ENCODE measurements around the gene VTN.

Gene VTN

GRCh38 chr17:28394337-28395116, 24.4 kb upstream of the VTN start:
- no peak for DNase-seq

GRCh38 chr17:28392491-28392890, 22.4 kb upstream of the VTN start:
- DNase-seq, result no peak

GRCh38 chr17:28391401-28391800, 21.3 kb upstream of the VTN start:
- DNase-seq, result no peak

- DNase-seq, result no peak
These were observed 20.9 kb upstream of the VTN start for GRCh38 chr17:28390984-28391383.

GRCh38 chr17:28390563-28390962, 20.5 kb upstream of the VTN start:
- no peak for DNase-seq

GRCh38 chr17:28390141-28390540, 20.0 kb upstream of the VTN start:
- no peak for DNase-seq

GRCh38 chr17:28388106-28388505, 18.0 kb upstream of the VTN start:
- no peak for DNase-seq

- no peak for DNase-seq
These were observed 16.3 kb upstream of the VTN start for GRCh38 chr17:28386391-28386790.

- DNase-seq, result no peak
These were observed 15.3 kb upstream of the VTN start for GRCh38 chr17:28385406-28385805.

- no peak for DNase-seq
These were observed 14.9 kb upstream of the VTN start for GRCh38 chr17:28385037-28385400.

- DNase-seq, result peak; percentile 65
These were observed 14.4 kb upstream of the VTN start for GRCh38 chr17:28384281-28385036.

GRCh38 chr17:28381141-28381825, 11.2 kb upstream of the VTN start:
- peak; percentile 33 for DNase-seq

- DNase-seq, result no peak
These were observed 10.0 kb upstream of the VTN start for GRCh38 chr17:28379814-28380801.

GRCh38 chr17:28372945-28373274, 2.8 kb upstream of the VTN start:
- no peak for DNase-seq

- DNase-seq, result no peak
These were observed 2.3 kb upstream of the VTN start for GRCh38 chr17:28372203-28372944.

- DNase-seq, result peak; percentile 81
These were observed 1.4 kb upstream of the VTN start, which contains the start of gene SARM1 for GRCh38 chr17:28371245-28372202. TSS of gene SARM1 (plus strand) at chr17:28371694. CDS start at chr17:28372033, 339 bp downstream.

GRCh38 chr17:28370744-28371103, 617 bp upstream of the VTN start:
- no peak for DNase-seq

- no peak for DNase-seq
These were observed 448 bp downstream of the VTN start for GRCh38 chr17:28369684-28370034.

GRCh38 chr17:28368915-28369683, 1.0 kb downstream of the VTN start:
- DNase-seq, result no peak

GRCh38 chr17:28368306-28368831, 1.7 kb downstream of the VTN start:
- no peak for DNase-seq
